HEK293 (cell line): ENCODE measurements around the gene RFX4.

Experiments
- HOXA7 ChIP-seq: sonication (generic); formaldehyde crosslinking; IDR thresholded peaks from 2 replicates; pipeline ENCODE4 v1.8.1; 2022; ENCODE audit warnings: missing genetic modification reagents, borderline replicate concordance
- KLF9 ChIP-seq: fragments of 450-650 bp; formaldehyde crosslinking; IDR thresholded peaks from 2 replicates; pipeline ENCODE4 v1.5.1; 2016; ENCODE audit warnings: missing biosample characterization, missing genetic modification characterization, low read depth
- OVOL3 ChIP-seq: fragments of 450-650 bp; formaldehyde crosslinking; IDR thresholded peaks from 2 replicates; pipeline ENCODE4 v1.5.1; 2016; ENCODE audit warnings: missing biosample characterization, missing genetic modification characterization
- ZFHX2 ChIP-seq: fragments of 450-650 bp; formaldehyde crosslinking; conservative IDR thresholded peaks from 2 replicates; pipeline ENCODE4 v1.5.1; 2016; ENCODE audit warnings: missing biosample characterization, missing genetic modification characterization
- ZNF239 ChIP-seq: fragments of 450-650 bp; formaldehyde crosslinking; IDR thresholded peaks from 2 replicates; pipeline ENCODE4 v1.5.1; 2016; ENCODE audit warnings: missing biosample characterization, missing genetic modification characterization
- ZNF274 ChIP-seq, 2 experiments: fragments of 200-500 bp in 1 of 2; fragments of 450-650 bp in 1 of 2; sonication (Bioruptor generic) in 1 of 2; formaldehyde crosslinking in 1 of 2; IDR thresholded peaks; 2 replicates each; pipeline versions ENCODE4 v1.5.1 to v1.6.1; 2014 to 2016; ENCODE audit warnings: borderline replicate concordance in 1 of 2, inconsistent platforms in 1 of 2, low read length in 1 of 2, missing biosample characterization in 1 of 2, missing genetic modification characterization in 1 of 2
- ZNF366 ChIP-seq: fragments of 450-650 bp; formaldehyde crosslinking; conservative IDR thresholded peaks from 2 replicates; pipeline ENCODE4 v1.5.1; 2016; ENCODE audit warnings: missing biosample characterization, missing genetic modification characterization
- ZNF423 ChIP-seq: fragments of 450-650 bp; formaldehyde crosslinking; IDR thresholded peaks from 2 replicates; pipeline ENCODE4 v1.5.1; 2016; ENCODE audit warnings: missing biosample characterization, missing genetic modification characterization
- TF ChIP-seq, protein P1 (sequence below): fragments of 450-650 bp; formaldehyde crosslinking; IDR thresholded peaks from 2 replicates; pipeline ENCODE4 v1.5.1; 2016; ENCODE audit warnings: missing biosample characterization, missing genetic modification characterization
- TF ChIP-seq, protein P2 (sequence below): fragments of 450-650 bp; formaldehyde crosslinking; IDR thresholded peaks from 2 replicates; pipeline ENCODE4 v1.5.1; 2017; ENCODE audit warnings: missing biosample characterization, missing genetic modification characterization
- TF ChIP-seq, protein P3 (sequence below): fragments of 450-650 bp; IDR thresholded peaks from 2 replicates; pipeline ENCODE4 v1.5.1; 2018; ENCODE audit warnings: missing biosample characterization, missing genetic modification characterization
- TF ChIP-seq, protein P4 (sequence below): fragments of 450-650 bp; formaldehyde crosslinking; IDR thresholded peaks from 2 replicates; pipeline ENCODE4 v1.5.1; 2016; ENCODE audit warnings: missing biosample characterization, missing genetic modification characterization
- TF ChIP-seq, protein P5 (sequence below): fragments of 450-650 bp; formaldehyde crosslinking; IDR thresholded peaks from 2 replicates; pipeline ENCODE4 v1.5.1; 2016; ENCODE audit warnings: missing biosample characterization, missing genetic modification characterization
- TF ChIP-seq, protein P6 (sequence below): fragments of 450-650 bp; formaldehyde crosslinking; IDR thresholded peaks from 2 replicates; pipeline ENCODE4 v1.5.1; 2016; ENCODE audit warnings: missing biosample characterization, missing genetic modification characterization, borderline replicate concordance

DNA sequence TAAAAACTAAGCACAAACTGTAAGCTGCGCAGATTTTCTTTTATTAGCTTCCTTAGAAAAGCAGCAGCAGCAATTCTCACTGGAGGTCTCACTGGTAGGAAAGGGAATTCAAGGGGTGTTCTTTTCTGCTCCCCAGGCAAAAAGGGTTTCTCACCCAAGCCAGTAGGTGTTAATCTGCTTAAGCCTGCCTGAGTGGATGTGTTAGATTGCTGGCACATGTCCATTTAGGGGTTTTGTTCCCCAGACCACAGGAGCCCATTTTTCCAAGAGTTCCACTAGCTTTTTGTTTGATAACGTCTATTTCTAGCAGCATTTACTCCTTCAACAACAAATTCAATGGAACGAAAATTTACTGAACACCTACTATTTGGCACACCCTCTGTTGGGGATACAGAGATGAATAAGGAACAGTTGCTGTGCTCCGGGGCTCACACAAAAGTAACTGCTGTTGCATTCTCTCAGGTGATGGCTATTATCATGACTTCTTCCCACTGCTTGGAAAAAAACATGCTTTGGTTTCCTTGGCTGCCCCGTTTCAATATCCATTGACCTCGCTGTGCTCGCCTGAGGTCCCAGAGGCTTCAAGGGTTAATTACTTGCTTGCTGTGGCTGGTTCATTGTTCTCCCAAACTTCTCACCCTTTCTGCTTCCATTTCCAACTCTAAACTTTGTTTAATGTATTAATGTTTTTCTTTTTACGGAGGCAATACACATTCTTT lies 160.6 kb downstream of the RFX4 start:
- TF ChIP-seq, protein P1, sequence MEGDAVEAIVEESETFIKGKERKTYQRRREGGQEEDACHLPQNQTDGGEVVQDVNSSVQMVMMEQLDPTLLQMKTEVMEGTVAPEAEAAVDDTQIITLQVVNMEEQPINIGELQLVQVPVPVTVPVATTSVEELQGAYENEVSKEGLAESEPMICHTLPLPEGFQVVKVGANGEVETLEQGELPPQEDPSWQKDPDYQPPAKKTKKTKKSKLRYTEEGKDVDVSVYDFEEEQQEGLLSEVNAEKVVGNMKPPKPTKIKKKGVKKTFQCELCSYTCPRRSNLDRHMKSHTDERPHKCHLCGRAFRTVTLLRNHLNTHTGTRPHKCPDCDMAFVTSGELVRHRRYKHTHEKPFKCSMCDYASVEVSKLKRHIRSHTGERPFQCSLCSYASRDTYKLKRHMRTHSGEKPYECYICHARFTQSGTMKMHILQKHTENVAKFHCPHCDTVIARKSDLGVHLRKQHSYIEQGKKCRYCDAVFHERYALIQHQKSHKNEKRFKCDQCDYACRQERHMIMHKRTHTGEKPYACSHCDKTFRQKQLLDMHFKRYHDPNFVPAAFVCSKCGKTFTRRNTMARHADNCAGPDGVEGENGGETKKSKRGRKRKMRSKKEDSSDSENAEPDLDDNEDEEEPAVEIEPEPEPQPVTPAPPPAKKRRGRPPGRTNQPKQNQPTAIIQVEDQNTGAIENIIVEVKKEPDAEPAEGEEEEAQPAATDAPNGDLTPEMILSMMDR, result no peak
- TF ChIP-seq, protein P2, sequence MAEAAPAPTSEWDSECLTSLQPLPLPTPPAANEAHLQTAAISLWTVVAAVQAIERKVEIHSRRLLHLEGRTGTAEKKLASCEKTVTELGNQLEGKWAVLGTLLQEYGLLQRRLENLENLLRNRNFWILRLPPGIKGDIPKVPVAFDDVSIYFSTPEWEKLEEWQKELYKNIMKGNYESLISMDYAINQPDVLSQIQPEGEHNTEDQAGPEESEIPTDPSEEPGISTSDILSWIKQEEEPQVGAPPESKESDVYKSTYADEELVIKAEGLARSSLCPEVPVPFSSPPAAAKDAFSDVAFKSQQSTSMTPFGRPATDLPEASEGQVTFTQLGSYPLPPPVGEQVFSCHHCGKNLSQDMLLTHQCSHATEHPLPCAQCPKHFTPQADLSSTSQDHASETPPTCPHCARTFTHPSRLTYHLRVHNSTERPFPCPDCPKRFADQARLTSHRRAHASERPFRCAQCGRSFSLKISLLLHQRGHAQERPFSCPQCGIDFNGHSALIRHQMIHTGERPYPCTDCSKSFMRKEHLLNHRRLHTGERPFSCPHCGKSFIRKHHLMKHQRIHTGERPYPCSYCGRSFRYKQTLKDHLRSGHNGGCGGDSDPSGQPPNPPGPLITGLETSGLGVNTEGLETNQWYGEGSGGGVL, result no peak
- TF ChIP-seq HOXA7 (CRISPR knock-in tag) (no peak), ZFHX2 (tag by site-specific recombination) (no peak), ZNF274 (IDR thresholded peaks at IDR 0.05; ENCODE audit: low read length) (no peak), ZNF274 (tag by site-specific recombination; IDR thresholded peaks at IDR 0.05; ENCODE audit: borderline replicate concordance) (no peak), KLF9 (tag by site-specific recombination) (no peak), ZNF366 (no peak), ZNF423 (tag by site-specific recombination) (no peak), ZNF239 (tag by site-specific recombination) (no peak), OVOL3 (no peak)
- TF ChIP-seq, protein P3, sequence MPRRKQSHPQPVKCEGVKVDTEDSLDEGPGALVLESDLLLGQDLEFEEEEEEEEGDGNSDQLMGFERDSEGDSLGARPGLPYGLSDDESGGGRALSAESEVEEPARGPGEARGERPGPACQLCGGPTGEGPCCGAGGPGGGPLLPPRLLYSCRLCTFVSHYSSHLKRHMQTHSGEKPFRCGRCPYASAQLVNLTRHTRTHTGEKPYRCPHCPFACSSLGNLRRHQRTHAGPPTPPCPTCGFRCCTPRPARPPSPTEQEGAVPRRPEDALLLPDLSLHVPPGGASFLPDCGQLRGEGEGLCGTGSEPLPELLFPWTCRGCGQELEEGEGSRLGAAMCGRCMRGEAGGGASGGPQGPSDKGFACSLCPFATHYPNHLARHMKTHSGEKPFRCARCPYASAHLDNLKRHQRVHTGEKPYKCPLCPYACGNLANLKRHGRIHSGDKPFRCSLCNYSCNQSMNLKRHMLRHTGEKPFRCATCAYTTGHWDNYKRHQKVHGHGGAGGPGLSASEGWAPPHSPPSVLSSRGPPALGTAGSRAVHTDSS, result no peak
- TF ChIP-seq, protein P4, sequence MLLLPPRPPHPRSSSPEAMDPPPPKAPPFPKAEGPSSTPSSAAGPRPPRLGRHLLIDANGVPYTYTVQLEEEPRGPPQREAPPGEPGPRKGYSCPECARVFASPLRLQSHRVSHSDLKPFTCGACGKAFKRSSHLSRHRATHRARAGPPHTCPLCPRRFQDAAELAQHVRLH (tag by site-specific recombination), result no peak
- TF ChIP-seq, protein P5, sequence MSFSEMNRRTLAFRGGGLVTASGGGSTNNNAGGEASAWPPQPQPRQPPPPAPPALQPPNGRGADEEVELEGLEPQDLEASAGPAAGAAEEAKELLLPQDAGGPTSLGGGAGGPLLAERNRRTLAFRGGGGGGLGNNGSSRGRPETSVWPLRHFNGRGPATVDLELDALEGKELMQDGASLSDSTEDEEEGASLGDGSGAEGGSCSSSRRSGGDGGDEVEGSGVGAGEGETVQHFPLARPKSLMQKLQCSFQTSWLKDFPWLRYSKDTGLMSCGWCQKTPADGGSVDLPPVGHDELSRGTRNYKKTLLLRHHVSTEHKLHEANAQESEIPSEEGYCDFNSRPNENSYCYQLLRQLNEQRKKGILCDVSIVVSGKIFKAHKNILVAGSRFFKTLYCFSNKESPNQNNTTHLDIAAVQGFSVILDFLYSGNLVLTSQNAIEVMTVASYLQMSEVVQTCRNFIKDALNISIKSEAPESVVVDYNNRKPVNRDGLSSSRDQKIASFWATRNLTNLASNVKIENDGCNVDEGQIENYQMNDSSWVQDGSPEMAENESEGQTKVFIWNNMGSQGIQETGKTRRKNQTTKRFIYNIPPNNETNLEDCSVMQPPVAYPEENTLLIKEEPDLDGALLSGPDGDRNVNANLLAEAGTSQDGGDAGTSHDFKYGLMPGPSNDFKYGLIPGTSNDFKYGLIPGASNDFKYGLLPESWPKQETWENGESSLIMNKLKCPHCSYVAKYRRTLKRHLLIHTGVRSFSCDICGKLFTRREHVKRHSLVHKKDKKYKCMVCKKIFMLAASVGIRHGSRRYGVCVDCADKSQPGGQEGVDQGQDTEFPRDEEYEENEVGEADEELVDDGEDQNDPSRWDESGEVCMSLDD, result no peak
- TF ChIP-seq, protein P6, sequence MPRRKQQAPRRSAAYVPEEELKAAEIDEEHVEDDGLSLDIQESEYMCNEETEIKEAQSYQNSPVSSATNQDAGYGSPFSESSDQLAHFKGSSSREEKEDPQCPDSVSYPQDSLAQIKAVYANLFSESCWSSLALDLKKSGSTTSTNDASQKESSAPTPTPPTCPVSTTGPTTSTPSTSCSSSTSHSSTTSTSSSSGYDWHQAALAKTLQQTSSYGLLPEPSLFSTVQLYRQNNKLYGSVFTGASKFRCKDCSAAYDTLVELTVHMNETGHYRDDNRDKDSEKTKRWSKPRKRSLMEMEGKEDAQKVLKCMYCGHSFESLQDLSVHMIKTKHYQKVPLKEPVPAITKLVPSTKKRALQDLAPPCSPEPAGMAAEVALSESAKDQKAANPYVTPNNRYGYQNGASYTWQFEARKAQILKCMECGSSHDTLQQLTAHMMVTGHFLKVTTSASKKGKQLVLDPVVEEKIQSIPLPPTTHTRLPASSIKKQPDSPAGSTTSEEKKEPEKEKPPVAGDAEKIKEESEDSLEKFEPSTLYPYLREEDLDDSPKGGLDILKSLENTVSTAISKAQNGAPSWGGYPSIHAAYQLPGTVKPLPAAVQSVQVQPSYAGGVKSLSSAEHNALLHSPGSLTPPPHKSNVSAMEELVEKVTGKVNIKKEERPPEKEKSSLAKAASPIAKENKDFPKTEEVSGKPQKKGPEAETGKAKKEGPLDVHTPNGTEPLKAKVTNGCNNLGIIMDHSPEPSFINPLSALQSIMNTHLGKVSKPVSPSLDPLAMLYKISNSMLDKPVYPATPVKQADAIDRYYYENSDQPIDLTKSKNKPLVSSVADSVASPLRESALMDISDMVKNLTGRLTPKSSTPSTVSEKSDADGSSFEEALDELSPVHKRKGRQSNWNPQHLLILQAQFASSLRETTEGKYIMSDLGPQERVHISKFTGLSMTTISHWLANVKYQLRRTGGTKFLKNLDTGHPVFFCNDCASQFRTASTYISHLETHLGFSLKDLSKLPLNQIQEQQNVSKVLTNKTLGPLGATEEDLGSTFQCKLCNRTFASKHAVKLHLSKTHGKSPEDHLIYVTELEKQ (tag by site-specific recombination), result no peak
